H9 (cell line): ENCODE data around the gene ANKMY1. TPM values are rescaled to one million over a fixed set of nuclear protein-coding genes. Genes with fewer than 3 reads are reported as not detected.

Experiments
- DNase-seq: peaks from one replicate; pipeline ENCODE4 v3.0.0-alpha.2; 2017
- H2AFZ ChIP-seq: one replicate; pipeline ENCODE4 v1.6.1; 2013; ENCODE audit warnings: mild to moderate bottlenecking, low read length, control low read depth, moderate library complexity
- H2AK5ac ChIP-seq: 2 replicates; pipeline ENCODE4 v1.6.1; 2013; ENCODE audit warnings: low read length, control low read depth, mixed read lengths; ENCODE audit not compliant: insufficient read length
- H2BK120ac ChIP-seq: one replicate; pipeline ENCODE4 v1.6.1; 2013; ENCODE audit warnings: low read depth, mild to moderate bottlenecking, low read length, control low read depth, inconsistent platforms; ENCODE audit not compliant: poor library complexity, severe bottlenecking
- H2BK12ac ChIP-seq: 2 replicates; pipeline ENCODE4 v1.6.1; 2013; ENCODE audit warnings: low read length, control low read depth, mixed read lengths, low read depth; ENCODE audit not compliant: insufficient read length
- H2BK15ac ChIP-seq: 2 replicates; pipeline ENCODE4 v1.6.1; 2013; ENCODE audit warnings: low read depth, low read length, control low read depth
- H2BK20ac ChIP-seq: one replicate; pipeline ENCODE4 v1.6.1; 2013; ENCODE audit warnings: low read depth, mild to moderate bottlenecking, low read length, control low read depth, inconsistent platforms; ENCODE audit not compliant: poor library complexity, severe bottlenecking
- H2BK5ac ChIP-seq: 2 replicates; pipeline ENCODE4 v1.6.1; 2013; ENCODE audit warnings: low read length, control low read depth, mixed read lengths; ENCODE audit not compliant: insufficient read length
- H3K14ac ChIP-seq: 2 replicates; pipeline ENCODE4 v1.6.1; 2013; ENCODE audit warnings: low read length, control low read depth; ENCODE audit not compliant: insufficient read depth
- H3K18ac ChIP-seq: 2 replicates; pipeline ENCODE4 v1.6.1; 2013; ENCODE audit warnings: low read depth, mild to moderate bottlenecking, mixed read lengths, low read length, control low read depth; ENCODE audit not compliant: insufficient read length
- H3K23ac ChIP-seq: 2 replicates; pipeline ENCODE4 v1.6.1; 2013; ENCODE audit warnings: low read length, control low read depth, mixed read lengths, low read depth; ENCODE audit not compliant: insufficient read length
- H3K23me2 ChIP-seq: 2 replicates; pipeline ENCODE4 v1.6.1; 2013; ENCODE audit warnings: low read depth, mild to moderate bottlenecking, mixed read lengths, low read length, control low read depth; ENCODE audit not compliant: insufficient read length, poor library complexity, severe bottlenecking
- H3K27ac ChIP-seq: 2 replicates; pipeline ENCODE4 v1.5.1; 2013; ENCODE audit warnings: low read length, control low read depth, mixed read lengths, low read depth; ENCODE audit not compliant: insufficient read length
- H3K27me3 ChIP-seq: 2 replicates; pipeline ENCODE4 v1.6.1; 2013; ENCODE audit warnings: low read length, control low read depth, inconsistent platforms; ENCODE audit not compliant: insufficient read depth
- H3K4ac ChIP-seq: 2 replicates; pipeline ENCODE4 v1.6.1; 2013; ENCODE audit warnings: low read depth, mild to moderate bottlenecking, control low read depth, inconsistent platforms, low read length, moderate library complexity
- H3K4me1 ChIP-seq: 2 replicates; pipeline ENCODE4 v1.6.1; 2013; ENCODE audit warnings: low read length, control low read depth, inconsistent platforms; ENCODE audit not compliant: insufficient read depth
- H3K4me2 ChIP-seq: 2 replicates; pipeline ENCODE4 v1.6.1; 2013; ENCODE audit warnings: low read length, control low read depth, mixed read lengths; ENCODE audit not compliant: insufficient read length, insufficient read depth
- H3K56ac ChIP-seq: 2 replicates; pipeline ENCODE4 v1.6.1; 2013; ENCODE audit warnings: low read depth, mild to moderate bottlenecking, mixed read lengths, low read length, control low read depth; ENCODE audit not compliant: insufficient read length
- H3K79me1 ChIP-seq: 2 replicates; pipeline ENCODE4 v1.6.1; 2013; ENCODE audit warnings: low read depth, mild to moderate bottlenecking, moderate library complexity, low read length, control low read depth, inconsistent platforms; ENCODE audit not compliant: insufficient read depth, poor library complexity, severe bottlenecking
- H3K79me2 ChIP-seq: 2 replicates; pipeline ENCODE4 v1.6.1; 2013; ENCODE audit warnings: low read length, control low read depth, inconsistent platforms; ENCODE audit not compliant: insufficient read depth
- H3K9ac ChIP-seq: 2 replicates; pipeline ENCODE4 v1.6.1; 2013; ENCODE audit warnings: low read length, control low read depth, mixed read lengths; ENCODE audit not compliant: insufficient read length; ENCODE audit errors: extremely low read depth
- H3K9me3 ChIP-seq: one replicate; pipeline ENCODE4 v1.6.1; 2013; ENCODE audit warnings: low read depth, low read length, inconsistent platforms; ENCODE audit not compliant: control insufficient read depth
- H3T11ph ChIP-seq: one replicate; pipeline ENCODE4 v1.6.1; 2013; ENCODE audit warnings: mild to moderate bottlenecking, low read length, control low read depth, inconsistent platforms
- H4K20me1 ChIP-seq: one replicate; pipeline ENCODE4 v1.6.1; 2013; ENCODE audit not compliant: control insufficient read depth, insufficient read length, insufficient read depth
- H4K5ac ChIP-seq: 2 replicates; pipeline ENCODE4 v1.6.1; 2013; ENCODE audit warnings: low read depth, mild to moderate bottlenecking, mixed read lengths, low read length, control low read depth; ENCODE audit not compliant: insufficient read length
- H4K8ac ChIP-seq: replicated peaks from 2 replicates; pipeline ENCODE4 v1.6.1; 2013; ENCODE audit warnings: low read length, control low read depth, mixed read lengths, low read depth; ENCODE audit not compliant: insufficient read length
- H4K91ac ChIP-seq: 2 replicates; pipeline ENCODE4 v1.6.1; 2013; ENCODE audit warnings: low read depth, mild to moderate bottlenecking, moderate library complexity, mixed read lengths, low read length, control low read depth; ENCODE audit not compliant: insufficient read length
- H3K27ac Mint-ChIP-seq, 3 experiments: 2 replicates in 2 of 3; 3 replicates in 1 of 3; pipeline ENCODE4 v1.8.0; 2020 to 2021; ENCODE audit warnings: mixed read lengths in 3 of 3, mild to moderate bottlenecking in 1 of 3, moderate library complexity in 1 of 3
- H3K27me3 Mint-ChIP-seq: 2 replicates; pipeline ENCODE4 v1.8.0; 2021; ENCODE audit warnings: low read depth, mild to moderate bottlenecking, moderate library complexity, mixed read lengths
- H3K36me3 Mint-ChIP-seq, 3 experiments: 2 replicates in 2 of 3; 3 replicates in 1 of 3; pipeline ENCODE4 v1.8.0; 2020 to 2021; ENCODE audit warnings: low read depth in 3 of 3, mixed read lengths in 3 of 3; ENCODE audit not compliant: insufficient read depth in 1 of 3
- H3K4me1 Mint-ChIP-seq, 2 experiments: 2 replicates each; pipeline ENCODE4 v1.8.0; 2020; ENCODE audit warnings: mixed read lengths in 2 of 2
- H3K4me3 Mint-ChIP-seq, 2 experiments: 2 replicates in 1 of 2; 3 replicates in 1 of 2; pipeline ENCODE4 v1.8.0; 2020 to 2021; ENCODE audit warnings: mild to moderate bottlenecking in 2 of 2, mixed read lengths in 2 of 2, moderate library complexity in 1 of 2
- H3K9me3 Mint-ChIP-seq, 2 experiments: 2 replicates in 1 of 2; 3 replicates in 1 of 2; pipeline ENCODE4 v1.8.0; 2020; ENCODE audit warnings: mild to moderate bottlenecking in 2 of 2, mixed read lengths in 2 of 2, moderate library complexity in 1 of 2
- CTCF ChIP-seq: fragments of 200-600 bp; sonication (generic); conservative IDR thresholded peaks from 3 replicates; pipeline ENCODE4 v1.8.0; 2021; ENCODE audit warnings: antibody characterized with exemption, mild to moderate bottlenecking
- WGBS: extraction: QIAGEN DNeasy Blood & Tissue Kit; methylation state at CpG from one replicate; pipeline ENCODE4 v1.1.7; 2013; ENCODE audit warnings: missing lambda C conversion rate, low lambda C conversion rate, mixed read lengths; ENCODE audit not compliant: insufficient read length; ENCODE audit errors: extremely low coverage; 5-methylcytosine and 5-hydroxymethylcytosine counted together
- total RNA-seq: library from RNA; stranded (reverse); gene quantifications from 2 replicates; pipeline ENCODE4 v1.2.1, GENCODE V29; 2021

The ANKMY1 gene
- total RNA-seq, 1 experiment from 2014 or later, result 13.7 TPM

- peaks cover 0 to 2% of the 10 kb centered on the region in 2 experiments; a peak in 1 of 5 replicates for H3K9me3 Mint-ChIP-seq
- H4K20me1 ChIP-seq, result no peaks in the 10 kb centered on the region
These were observed 29.4 kb upstream of the ANKMY1 start for GRCh38 chr2:240586919-240587800.

More at GRCh38 chr2:240586919-240587800, 29.4 kb upstream of the ANKMY1 start:
- Histone ChIP-seq H2AK5ac (no peak overlapping the region), H3K23me2 (peaks cover 14% of the 10 kb centered on the region), H2AFZ (no peak overlapping the region), H3K23ac (no peak overlapping the region), H4K91ac (no peak overlapping the region), H2BK120ac (no peak overlapping the region), H3K18ac (no peak overlapping the region), H3K27me3 (no peaks in the 10 kb centered on the region), H3K9ac (peak overlapping the region; percentile 61), H3K9me3 (no peaks in the 10 kb centered on the region), H3K14ac (no peak overlapping the region; the same call in 1 of the 2 replicates), H4K8ac (no peak overlapping the region), H3K4ac (no peak overlapping the region), H3K4me2 (peak overlapping the region; percentile 91), H3K4me1 (peaks cover 12% of the 10 kb centered on the region), H2BK5ac (no peak overlapping the region), H2BK15ac (no peak overlapping the region), H3K27ac (no peak overlapping the region), H3K79me1 (peaks cover 5% of the 10 kb centered on the region), H2BK20ac (no peak overlapping the region), H3T11ph (no peak overlapping the region), H2BK12ac (no peak overlapping the region), H3K79me2 (peaks cover 13% of the 10 kb centered on the region), H3K56ac (no peak overlapping the region), H4K5ac (no peak overlapping the region)
- H3K36me3 Mint-ChIP-seq, result peaks cover 9 to 23% (median 12%) of the 10 kb centered on the region in 3 experiments
- DNase-seq, result peak; percentile 46
- no CpG with 5 or more reads among the region's 62 CpGs for WGBS
- H3K4me1 Mint-ChIP-seq, result peaks cover 26 to 27% of the 10 kb centered on the region in 2 experiments
- no peak for TF ChIP-seq CTCF
- peak overlapping the region in 2 of 3 experiments; percentile 83 to 85; a peak in 2 of 7 replicates for H3K27ac Mint-ChIP-seq
- peak overlapping the region; percentile 95 to 97 for H3K4me3 Mint-ChIP-seq
- no peaks in the 10 kb centered on the region; the same call in 1 of the 2 replicates for H3K27me3 Mint-ChIP-seq
